CD4-positive, alpha-beta T cell treated with Interleukin-4 for 4 hours (primary cell): ENCODE measurements around the gene SREK1IP1.

ENCODE experiments used
- DNase-seq: peaks from one replicate; pipeline ENCODE4 v3.0.0-alpha.2; 2020

SREK1IP1 gene

GRCh38 chr5:64680289-64680688 is 88.2 kb downstream of the SREK1IP1 start:
- DNase-seq = no peak

- DNase-seq = no peak
These were observed 90.1 kb downstream of the SREK1IP1 start for GRCh38 chr5:64678374-64678773.

DNA sequence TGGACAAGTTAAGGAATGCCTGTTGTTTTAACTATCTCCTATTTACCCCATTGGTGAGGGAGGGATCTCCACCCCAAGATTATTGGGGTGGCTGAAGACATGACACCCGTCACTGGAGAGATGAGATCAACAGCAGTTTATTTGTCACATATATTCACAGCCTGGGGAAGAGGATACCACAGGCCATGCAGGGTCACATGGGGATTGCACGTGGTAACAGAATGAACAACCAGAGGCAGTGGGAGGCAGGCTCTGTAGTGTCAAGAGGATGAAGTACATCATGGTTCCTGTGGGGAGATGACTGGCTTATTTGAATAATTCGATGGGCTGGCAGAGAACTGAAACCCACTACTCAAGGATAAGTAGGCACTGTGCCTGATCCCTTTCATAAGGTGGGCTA is 96.8 kb downstream of the SREK1IP1 start:
- DNase-seq = no peak

DNA sequence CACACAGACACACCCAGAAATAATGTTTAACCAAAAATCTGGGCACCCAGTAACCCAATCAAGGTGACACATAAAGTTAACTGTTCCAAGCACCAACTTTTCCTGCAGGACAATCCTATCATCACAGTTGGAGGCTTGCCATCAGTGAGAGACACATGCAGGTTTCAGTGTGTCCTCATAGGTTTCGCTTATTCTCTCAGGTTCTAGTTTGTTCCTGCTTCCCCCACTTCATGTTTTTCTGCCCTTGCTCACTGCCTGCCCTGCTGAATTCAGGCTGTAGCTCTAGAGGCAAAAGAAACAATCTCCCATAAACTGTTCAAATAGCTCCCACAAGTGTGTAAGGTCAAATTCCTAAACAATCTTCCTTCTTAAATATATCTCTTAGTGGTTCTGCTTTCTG is 98.2 kb downstream of the SREK1IP1 start:
- DNase-seq = no peak
